HepG2 (cell line): ENCODE measurements around the gene HSPB6. TPM values are rescaled to one million over a fixed set of nuclear protein-coding genes. Genes with fewer than 3 reads are reported as not detected.
A peak's percentile ranks its signal among the peaks of the same experiment; 100 is the strongest.

Experiments used
- ATAC-seq: fragments of 200-7000 bp; cut with Tn5 transposase; 3 replicates; pipeline ENCODE4 v1.9.1; 2020; ENCODE audit warnings: mild to moderate bottlenecking, moderate library complexity
- BruUV-seq: library from RNA; stranded (reverse); fragments of 400-500 nt; replicated peaks from 2 replicates; lab custom pipeline; 2021; lab: Mats Ljungman, UMichigan
- CTCF ChIA-PET: fragments of 300-600 bp; formaldehyde crosslinking; extraction: SDS; loops from one replicate; lab custom pipeline; 2021; ENCODE audit warnings: low total read pairs, inconsistent platforms, low intra/inter-chr PET ratio; lab: Yijun Ruan, JAX
- POLR2A ChIA-PET: fragments of 350-600 bp; sonication (Branson Sonifier 250); formaldehyde crosslinking; loops from one replicate; lab custom pipeline; 2020; ENCODE audit warnings: antibody characterized with exemption, inconsistent platforms; lab: Yijun Ruan, JAX
- DNase-seq: peaks from one replicate; pipeline ENCODE4 v3.0.0-alpha.2; 2015; ENCODE audit warnings: low spot score
- FAIRE-seq: peaks from 3 replicates; lab custom pipeline; 2011; peaks lifted over from hg19 to GRCh38; lab: Jason Lieb, UNC
- H2AFZ ChIP-seq: one replicate; pipeline ENCODE4 v1.6.1; 2011; ENCODE audit warnings: low read length, inconsistent platforms
- H3K27ac ChIP-seq: fragments of 300-600 bp; 3 replicates; pipeline ENCODE4 v1.8.0; 2011; ENCODE audit warnings: mixed run types, mild to moderate bottlenecking, mixed read lengths, low read length, inconsistent platforms; ENCODE audit not compliant: insufficient read depth; ENCODE audit errors: extremely low read length
- H3K27me3 ChIP-seq, 2 experiments: fragments of 200-600 bp in 1 of 2; 2 replicates in 1 of 2; 3 replicates in 1 of 2; pipeline versions ENCODE4 v1.6.0 to v1.8.0; 2011; ENCODE audit warnings: low read length in 2 of 2, mild to moderate bottlenecking in 2 of 2, moderate library complexity in 2 of 2, inconsistent platforms in 1 of 2; ENCODE audit not compliant: insufficient read depth in 2 of 2, control insufficient read depth in 1 of 2
- H3K36me3 ChIP-seq, 2 experiments: fragments of 200-600 bp in 1 of 2; replicated peaks in 1 of 2; 2 replicates in 1 of 2; 3 replicates in 1 of 2; pipeline versions ENCODE4 v1.5.1 to v1.8.0; 2011; ENCODE audit warnings: low read length in 2 of 2, inconsistent platforms in 1 of 2; ENCODE audit not compliant: insufficient read depth in 2 of 2, control insufficient read depth in 1 of 2
- H3K4me1 ChIP-seq: 2 replicates; pipeline ENCODE4 v1.5.1; 2012; ENCODE audit warnings: low read length, inconsistent platforms; ENCODE audit not compliant: insufficient read depth
- H3K4me2 ChIP-seq: 2 replicates; pipeline ENCODE4 v1.6.0; 2011; ENCODE audit warnings: low read depth, low read length, inconsistent platforms
- H3K4me3 ChIP-seq, 3 experiments: fragments of 200-600 bp in 1 of 3; sonication (generic), shearing (Covaris generic) in 1 of 3; replicated peaks in 1 of 3; 2 replicates each; pipeline ENCODE4 v1.5.1; 2011 to 2016; ENCODE audit warnings: low read length in 3 of 3, inconsistent platforms in 2 of 3, low read depth in 2 of 3, mild to moderate bottlenecking in 2 of 3, control low read depth in 1 of 3, mixed read lengths in 1 of 3; ENCODE audit not compliant: insufficient read depth in 1 of 3
- H3K79me2 ChIP-seq: one replicate; pipeline ENCODE4 v1.6.1; 2011; ENCODE audit warnings: low read length, inconsistent platforms; ENCODE audit not compliant: insufficient read depth
- H3K9ac ChIP-seq: 2 replicates; pipeline ENCODE4 v1.6.0; 2011; ENCODE audit warnings: mild to moderate bottlenecking, low read depth, low read length, inconsistent platforms; ENCODE audit not compliant: insufficient read depth
- H3K9me3 ChIP-seq: 2 replicates; pipeline ENCODE4 v1.5.1; 2012; ENCODE audit warnings: mild to moderate bottlenecking, low read length
- H4K20me1 ChIP-seq: 2 replicates; pipeline ENCODE4 v1.6.0; 2011; ENCODE audit warnings: inconsistent platforms, mild to moderate bottlenecking, low read length, moderate library complexity; ENCODE audit not compliant: insufficient read depth
- CBX5 ChIP-seq: sonication (generic); formaldehyde crosslinking; IDR thresholded peaks from 2 replicates; pipeline ENCODE4 v1.4.0; 2020; ENCODE audit warnings: missing genetic modification reagents, borderline replicate concordance
- KDM2A ChIP-seq: sonication (generic); formaldehyde crosslinking; IDR thresholded peaks from 2 replicates; pipeline ENCODE4 v1.4.0; 2020; ENCODE audit warnings: low read depth, missing genetic modification reagents, borderline replicate concordance
- MAZ ChIP-seq, 2 experiments: sonication (generic) in 1 of 2; formaldehyde crosslinking in 1 of 2; IDR thresholded peaks; 2 replicates each; pipeline versions ENCODE4 v1.5.0 to v1.6.1; 2012 to 2020; ENCODE audit warnings: low read depth in 2 of 2, mild to moderate bottlenecking in 2 of 2, borderline replicate concordance in 1 of 2, improper control_type of control experiment in 1 of 2, low read length in 1 of 2, missing genetic modification reagents in 1 of 2, moderate library complexity in 1 of 2
- TBL1XR1 ChIP-seq: fragments of 150-350 bp; IDR thresholded peaks from 2 replicates; pipeline ENCODE4 v1.6.1; 2014; ENCODE audit warnings: borderline replicate concordance, low read length; ENCODE audit not compliant: partially characterized antibody
- UBTF ChIP-seq: sonication (generic); formaldehyde crosslinking; IDR thresholded peaks from 2 replicates; pipeline ENCODE4 v1.4.0; 2020; ENCODE audit warnings: mild to moderate bottlenecking, missing genetic modification reagents
- ZBTB42 ChIP-seq: sonication (generic); formaldehyde crosslinking; IDR thresholded peaks from 2 replicates; pipeline ENCODE4 v1.5.0; 2020; ENCODE audit warnings: mild to moderate bottlenecking, missing genetic modification reagents
- ZNF337 ChIP-seq: sonication (generic); formaldehyde crosslinking; IDR thresholded peaks from 2 replicates; pipeline ENCODE4 v1.5.1; 2020; ENCODE audit warnings: missing genetic modification reagents, low read depth, mild to moderate bottlenecking, borderline replicate concordance
- ZNF687 ChIP-seq: sonication (generic); formaldehyde crosslinking; IDR thresholded peaks from 2 replicates; pipeline ENCODE4 v1.5.1; 2020; ENCODE audit warnings: mild to moderate bottlenecking, missing genetic modification reagents, moderate library complexity
- WGBS: methylation state at CpG from one replicate; pipeline ENCODE4 v1.1.6; 2017; ENCODE audit warnings: low lambda C conversion rate; 5-methylcytosine and 5-hydroxymethylcytosine counted together
- in situ Hi-C: cut with HindIII; loops from 2 replicates; pipeline ENCODE4 v1.10.0; 2017; ENCODE audit warnings: low pct_unique_long_range_greater_than_20kb; ENCODE audit not compliant: extremely low pct_ligation_motif_present
- intact Hi-C: fragments of 100-400 bp; cut with micrococcal nuclease; formaldehyde crosslinking; loops from one replicate; pipeline ENCODE4 v1.10.0; 2022; ENCODE audit not compliant: unreplicated experiment
- polyA plus RNA-seq, 8 experiments: library from polyadenylated mRNA; depleted of rRNA in 3 of 8; stranded (reverse) in 7 of 8; unstranded in 1 of 8; fragments of >200 nt; fragmentation: Illumina TruSeq in 4 of 8; extraction: Trizol in 4 of 8; gene quantifications; 2 replicates each; pipeline versions ENCODE4 v1.2.1 to v1.2.3, GENCODE V29; 2011 to 2016; ENCODE audit warnings: low read depth in 4 of 8, missing spikeins in 1 of 8, mixed read lengths in 1 of 8; ENCODE audit not compliant: insufficient read depth in 1 of 8
- total RNA-seq, 5 experiments: library from RNA; depleted of rRNA; stranded (reverse); fragments of >200 nt; fragmentation: Illumina TruSeq; extraction: Trizol; gene quantifications; 2 replicates each; pipeline ENCODE4 v1.2.3, GENCODE V29; 2016; ENCODE audit warnings: low read depth in 1 of 5
- TF ChIP-seq, protein P1 (sequence below): sonication (generic); formaldehyde crosslinking; IDR thresholded peaks from 2 replicates; pipeline ENCODE4 v1.4.0; 2020; ENCODE audit warnings: missing genetic modification reagents

HSPB6 gene
- total and polyA plus RNA-seq, 2 of the 13 experiments (the other 11 are each of a cell fraction or from before 2014, with no cell fraction given), result 0.18 TPM; not detected in 1

GRCh38 chr19:35790981-35791813 is 34.4 kb upstream of the HSPB6 start:
- Histone ChIP-seq H4K20me1 (no peaks in the 10 kb centered on the region), H3K4me2 (peak overlapping the region; percentile 61), H3K27me3 (peaks cover 0 to 4% of the 10 kb centered on the region in 2 experiments; a peak in 3 of 5 replicates), H3K4me3 (peak overlapping the region in 2 of 3 experiments; percentile 13 to 34; a peak in 1 of 6 replicates), H3K9ac (peak overlapping the region; percentile 11; the same call in 1 of the 2 replicates), H2AFZ (no peak overlapping the region), H3K4me1 (peaks cover 36% of the 10 kb centered on the region), H3K79me2 (no peaks in the 10 kb centered on the region), H3K9me3 (no peaks in the 10 kb centered on the region), H3K27ac (no peak overlapping the region), H3K36me3 (no peaks in the 10 kb centered on the region)
- no TSS peak for BruUV-seq
- ChIA-PET CTCF (no interaction called here), POLR2A (interaction anchor here (1.2 to 1.6 kb wide), 4 partner anchors 43 to 57 kb away, joined by 3 read pairs; partner anchors contain the start of genes LIN37 and PSENEN)
- no peak for FAIRE-seq
- WGBS, result 43% methylated on average over 8 of the region's 20 CpGs
- peak; percentile 40 for DNase-seq
- intact Hi-C loops, result loop anchor here (1.0 kb wide), 1 partner anchor 50 kb away; no protein-coding TSS in a partner anchor
- in situ Hi-C loops, result no loop called here
- peak; percentile 84 for ATAC-seq
- TF ChIP-seq ZBTB42 (CRISPR knock-in tag) (no peak), UBTF (CRISPR knock-in tag) (peak; percentile 71), KDM2A (CRISPR knock-in tag) (no peak), ZNF687 (peak; percentile 66), CBX5 (CRISPR knock-in tag) (no peak), TBL1XR1 (no peak), MAZ (IDR thresholded peaks at IDR 0.05; ENCODE audit: borderline replicate concordance, low read depth, low read length) (no peak), MAZ (CRISPR knock-in tag; IDR thresholded peaks at IDR 0.05; ENCODE audit: low read depth) (peak; percentile 61; the same call in 1 of the 2 replicates), ZNF337 (no peak)
- TF ChIP-seq, protein P1, sequence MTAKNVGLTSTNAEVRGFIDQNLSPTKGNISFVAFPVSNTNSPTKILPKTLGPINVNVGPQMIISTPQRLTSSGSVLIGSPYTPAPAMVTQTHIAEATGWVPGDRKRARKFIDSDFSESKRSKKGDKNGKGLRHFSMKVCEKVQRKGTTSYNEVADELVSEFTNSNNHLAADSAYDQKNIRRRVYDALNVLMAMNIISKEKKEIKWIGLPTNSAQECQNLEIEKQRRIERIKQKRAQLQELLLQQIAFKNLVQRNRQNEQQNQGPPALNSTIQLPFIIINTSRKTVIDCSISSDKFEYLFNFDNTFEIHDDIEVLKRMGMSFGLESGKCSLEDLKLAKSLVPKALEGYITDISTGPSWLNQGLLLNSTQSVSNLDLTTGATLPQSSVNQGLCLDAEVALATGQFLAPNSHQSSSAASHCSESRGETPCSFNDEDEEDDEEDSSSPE (CRISPR knock-in tag), result no peak
